PC-3 (cell line): ENCODE data around the gene PET117. TPM values are rescaled to one million over a fixed set of nuclear protein-coding genes. Genes with fewer than 3 reads are reported as not detected.
"Not testable (repeated sequence)": the region's sequence is repeated elsewhere in the genome, so short reads cannot be mapped to it uniquely, and the experiment has no call there.

Experiments
- ATAC-seq: fragments of 200-7000 bp; cut with Tn5 transposase; 2 replicates; pipeline ENCODE4 v1.9.1; 2020; ENCODE audit warnings: mild to moderate bottlenecking, moderate library complexity
- BruUV-seq: library from RNA; stranded (reverse); fragments of 400-500 nt; replicated peaks from 2 replicates; lab custom pipeline; 2021; lab: Mats Ljungman, UMichigan
- CTCF ChIA-PET: fragments of 300-600 bp; sonication (Branson Sonifier 250); formaldehyde crosslinking; loops from one replicate; lab custom pipeline; 2022; ENCODE audit warnings: antibody characterized with exemption; lab: Charles Lee
- POLR2A ChIA-PET: fragments of 300-600 bp; sonication (Branson Sonifier 250); formaldehyde crosslinking; loops from one replicate; lab custom pipeline; 2022; ENCODE audit warnings: antibody characterized with exemption; ENCODE audit not compliant: unreplicated experiment; lab: Charles Lee
- DNase-seq: peaks from one replicate; pipeline ENCODE4 v3.0.0-alpha.2; 2015
- H2AFZ ChIP-seq: fragments of 300-600 bp; sonication (generic); 2 replicates; pipeline ENCODE4 v1.6.0; 2016; ENCODE audit warnings: antibody characterized with exemption, low read length
- H3F3A ChIP-seq: fragments of 300-600 bp; sonication (generic); one replicate; pipeline ENCODE4 v1.6.0; 2017; ENCODE audit warnings: antibody characterized with exemption, low read length, control low read depth, mild to moderate bottlenecking; ENCODE audit not compliant: unreplicated experiment
- H3K27ac ChIP-seq: fragments of 300-600 bp; sonication (generic); 2 replicates; pipeline ENCODE4 v1.5.1; 2016; ENCODE audit warnings: mild to moderate bottlenecking, low read length
- H3K27me3 ChIP-seq: fragments of 300-600 bp; sonication (generic); 2 replicates; pipeline ENCODE4 v1.6.1; 2016; ENCODE audit warnings: low read length, mixed read lengths
- H3K36me3 ChIP-seq: fragments of 300-600 bp; sonication (generic); 2 replicates; pipeline ENCODE4 v1.6.1; 2016; ENCODE audit warnings: low read depth, mixed run types, low read length, mixed read lengths
- H3K4me1 ChIP-seq: fragments of 300-600 bp; sonication (generic); 2 replicates; pipeline ENCODE4 v1.5.1; 2016; ENCODE audit warnings: low read length; ENCODE audit not compliant: insufficient read depth
- H3K4me2 ChIP-seq: fragments of 300-600 bp; sonication (generic); 2 replicates; pipeline ENCODE4 v1.6.0; 2016; ENCODE audit warnings: low read length
- H3K4me3 ChIP-seq: fragments of 300-600 bp; sonication (generic); 2 replicates; pipeline ENCODE4 v1.5.1; 2016; ENCODE audit warnings: mild to moderate bottlenecking, low read length, mixed read lengths
- H3K79me2 ChIP-seq: fragments of 300-600 bp; sonication (generic); 2 replicates; pipeline ENCODE4 v1.6.1; 2017; ENCODE audit warnings: low read length, mixed read lengths
- H3K9ac ChIP-seq: fragments of 300-600 bp; sonication (generic); 2 replicates; pipeline ENCODE4 v1.6.0; 2016; ENCODE audit warnings: mild to moderate bottlenecking, low read length
- H3K9me2 ChIP-seq: fragments of 300-600 bp; sonication (generic); replicated peaks from 2 replicates; pipeline ENCODE4 v1.6.1; 2016; ENCODE audit warnings: mixed run types, low read length, mixed read lengths
- H3K9me3 ChIP-seq: fragments of 300-600 bp; sonication (generic); 2 replicates; pipeline ENCODE4 v1.6.1; 2016; ENCODE audit warnings: low read length, mixed read lengths
- H4K20me1 ChIP-seq: fragments of 300-600 bp; sonication (generic); 2 replicates; pipeline ENCODE4 v1.6.1; 2016; ENCODE audit warnings: low read length, mixed read lengths
- CTCF ChIP-seq: fragments of 300-600 bp; sonication (generic); conservative IDR thresholded peaks from 2 replicates; pipeline ENCODE4 v1.5.1; 2017; ENCODE audit warnings: antibody characterized with exemption, low read depth, mild to moderate bottlenecking, low read length
- EZH2 ChIP-seq: fragments of 300-600 bp; sonication (generic); IDR thresholded peaks from one replicate; pipeline ENCODE4 v1.6.1; 2017; ENCODE audit warnings: antibody characterized with exemption, mild to moderate bottlenecking, low read length; ENCODE audit not compliant: unreplicated experiment
- EZH2phosphoT487 ChIP-seq: fragments of 300-600 bp; sonication (generic); IDR thresholded peaks from 2 replicates; pipeline ENCODE4 v1.6.1; 2018; ENCODE audit warnings: mild to moderate bottlenecking, antibody characterized with exemption, low read length, borderline replicate concordance
- intact Hi-C: fragments of 100-400 bp; cut with micrococcal nuclease; formaldehyde crosslinking; loops from 2 replicates; pipeline ENCODE4 v1.9.0; 2023
- total RNA-seq: library from RNA; depleted of rRNA; stranded (reverse); fragments of >200 nt; gene quantifications from 2 replicates; pipeline ENCODE4 v1.2.3, GENCODE V29; 2014

PET117 gene
- total RNA-seq, 1 experiment from 2014 or later = 21.2 TPM

GRCh38 chr20:18176318-18176785 lies 38.7 kb downstream of the PET117 start:
- H3F3A ChIP-seq = no peaks in the 10 kb centered on the region
- no peak overlapping the region for H3K4me2 ChIP-seq
- no peaks in the 10 kb centered on the region for H4K20me1 ChIP-seq
- no TSS peak for BruUV-seq
- no peaks in the 10 kb centered on the region for H3K79me2 ChIP-seq
- TF ChIP-seq EZH2 (no peak), CTCF (0 out of 2 replicates have a peak, but pooled peaks have one; percentile 11)
- H3K27ac ChIP-seq = no peak overlapping the region
- H3K9me3 ChIP-seq = peaks cover 5% of the 10 kb centered on the region; the same call in 1 of the 2 replicates
- H3K27me3 ChIP-seq = no peaks in the 10 kb centered on the region
- intact Hi-C loops = no loop called here
- POLR2A ChIA-PET = no interaction called here
- ATAC-seq (no peak), DNase-seq (no peak)
- H3K4me3 ChIP-seq = no peak overlapping the region
- no peak overlapping the region for H2AFZ ChIP-seq
- H3K36me3 ChIP-seq = peaks cover 17% of the 10 kb centered on the region
- H3K4me1 ChIP-seq = peaks cover 12% of the 10 kb centered on the region; the same call in 1 of the 2 replicates
- no peaks in the 10 kb centered on the region for H3K9me2 ChIP-seq
- H3K9ac ChIP-seq = no peak overlapping the region
- CTCF ChIA-PET = no interaction called here

- H3K9ac ChIP-seq, H3K4me1 ChIP-seq, H4K20me1 ChIP-seq, CTCF ChIA-PET, H3K27ac ChIP-seq, H3K9me2 ChIP-seq, H3K27me3 ChIP-seq, H3K4me2 ChIP-seq, H3K79me2 ChIP-seq, intact Hi-C loops, BruUV-seq, H3K4me3 ChIP-seq, ATAC-seq, H2AFZ ChIP-seq, H3F3A ChIP-seq, DNase-seq, H3K9me3 ChIP-seq: not testable (repeated sequence)
- peaks cover 21% of the 10 kb centered on the region for H3K36me3 ChIP-seq
- POLR2A ChIA-PET = interaction anchor here (0.7 kb wide), 1 partner anchor 72 kb away, joined by 4 read pairs; no protein-coding TSS in a partner anchor
Measured at GRCh38 chr20:18180366-18180765, 42.7 kb downstream of the PET117 start.

GRCh38 chr20:18180815-18181214 lies 43.2 kb downstream of the PET117 start:
- no peak overlapping the region for H3K4me2 ChIP-seq
- H2AFZ ChIP-seq = no peak overlapping the region
- ChIA-PET POLR2A (interaction anchor here (0.7 kb wide), 1 partner anchor 72 kb away, joined by 4 read pairs; no protein-coding TSS in a partner anchor), CTCF (interaction anchor here (0.7 kb wide), 1 partner anchor 123 kb away, joined by 3 read pairs; no protein-coding TSS in a partner anchor)
- no TSS peak for BruUV-seq
- H3K4me1 ChIP-seq = no peaks in the 10 kb centered on the region
- intact Hi-C loops = no loop called here
- no peak overlapping the region for H3K27ac ChIP-seq
- no peak overlapping the region for H3K9ac ChIP-seq
- no peaks in the 10 kb centered on the region for H3K9me2 ChIP-seq
- no peaks in the 10 kb centered on the region for H3F3A ChIP-seq
- DNase-seq (no peak), ATAC-seq (peak; percentile 48; the same call in 1 of the 2 replicates)
- no peaks in the 10 kb centered on the region for H3K27me3 ChIP-seq
- H3K36me3 ChIP-seq = peaks cover 23% of the 10 kb centered on the region
- H4K20me1 ChIP-seq = no peaks in the 10 kb centered on the region
- TF ChIP-seq CTCF (no peak), EZH2 (no peak), EZH2phosphoT487 (no peak)
- H3K4me3 ChIP-seq = no peak overlapping the region
- no peaks in the 10 kb centered on the region for H3K79me2 ChIP-seq
- H3K9me3 ChIP-seq = peaks cover 5% of the 10 kb centered on the region; the same call in 1 of the 2 replicates
